ENCODE measurements around the gene TBCA. TPM values are rescaled to one million over a fixed set of nuclear protein-coding genes. Genes with fewer than 3 reads are reported as not detected.

The TBCA gene
- total RNA-seq, 1 experiment from 2014 or later, result 330 TPM

DNA sequence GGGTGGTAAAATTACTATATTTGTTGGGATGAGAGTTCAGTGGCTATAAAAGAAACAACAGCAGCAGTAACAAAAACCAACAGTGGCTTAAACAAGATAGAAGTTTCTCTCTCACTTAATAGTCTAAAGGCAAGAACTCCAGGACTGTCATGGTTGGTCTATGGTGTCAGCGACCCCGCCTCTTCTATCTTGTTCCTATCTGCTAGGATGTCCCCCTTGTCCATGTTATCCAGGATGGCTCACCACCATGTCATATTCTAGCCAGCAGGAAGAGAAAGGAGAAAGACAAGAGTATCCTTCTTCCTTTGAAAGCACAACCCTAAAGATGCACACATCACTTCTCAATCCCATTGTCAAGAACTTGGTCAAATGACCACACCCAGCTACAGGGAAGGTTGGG lies 126.4 kb downstream of the TBCA start:
- DNase-seq, result no peak
- Histone ChIP-seq H4K20me1 (ENCODE audit: control insufficient read depth, insufficient read depth, insufficient read length) (no peaks in the 10 kb centered on the region), H3K23me2 (ENCODE audit: insufficient read length, low read depth, low read length, poor library complexity, severe bottlenecking) (no peaks in the 10 kb centered on the region), H2BK5ac (ENCODE audit: insufficient read length, low read length) (no peak overlapping the region), H3K79me1 (ENCODE audit: insufficient read depth, low read depth, low read length, poor library complexity, severe bottlenecking) (no peaks in the 10 kb centered on the region), H3K56ac (ENCODE audit: insufficient read length, low read depth, low read length) (no peak overlapping the region), H2AFZ (ENCODE audit: low read length) (no peak overlapping the region), H2BK20ac (ENCODE audit: low read depth, low read length, poor library complexity, severe bottlenecking) (no peak overlapping the region), H4K91ac (ENCODE audit: insufficient read length, low read depth, low read length) (no peak overlapping the region), H4K5ac (ENCODE audit: insufficient read length, low read depth, low read length) (no peak overlapping the region), H2BK120ac (ENCODE audit: low read depth, low read length, poor library complexity, severe bottlenecking) (no peak overlapping the region), H3K4ac (ENCODE audit: low read depth, low read length) (no peak overlapping the region), H3K9me3 (ENCODE audit: control insufficient read depth, low read depth, low read length) (no peaks in the 10 kb centered on the region), H3K4me1 (ENCODE audit: insufficient read depth, low read length) (no peaks in the 10 kb centered on the region), H3K27me3 (ENCODE audit: insufficient read depth, low read length) (peaks cover 34% of the 10 kb centered on the region), H2BK15ac (ENCODE audit: low read depth, low read length) (no peak overlapping the region), H2BK12ac (ENCODE audit: insufficient read length, low read depth, low read length) (no peak overlapping the region), H2AK5ac (ENCODE audit: insufficient read length, low read length) (no peak overlapping the region), H3K27ac (ENCODE audit: insufficient read length, low read depth, low read length) (no peak overlapping the region), H3K9ac (ENCODE audit: extremely low read depth, insufficient read length, low read length) (no peak overlapping the region), H3K18ac (ENCODE audit: insufficient read length, low read depth, low read length) (no peak overlapping the region), H3K23ac (ENCODE audit: insufficient read length, low read depth, low read length) (no peak overlapping the region), H3T11ph (ENCODE audit: low read length) (no peak overlapping the region), H3K79me2 (ENCODE audit: insufficient read depth, low read length) (no peaks in the 10 kb centered on the region), H3K14ac (ENCODE audit: insufficient read depth, low read length) (no peak overlapping the region), H4K8ac (replicated peaks; ENCODE audit: insufficient read length, low read depth, low read length) (no peak overlapping the region), H3K4me2 (ENCODE audit: insufficient read depth, insufficient read length, low read length) (no peak overlapping the region)
- H3K9me3 Mint-ChIP-seq, result no peaks in the 10 kb centered on the region; a peak in 3 of 5 replicates
- no peak overlapping the region for H3K27ac Mint-ChIP-seq
- no peaks in the 10 kb centered on the region for H3K36me3 Mint-ChIP-seq (ENCODE audit: insufficient read depth in 1 of 3, low read depth in 3 of 3)
- H3K27me3 Mint-ChIP-seq (ENCODE audit: low read depth), result peaks cover 99% of the 10 kb centered on the region
- peaks cover 5 to 7% of the 10 kb centered on the region in 2 experiments for H3K4me1 Mint-ChIP-seq
- WGBS (ENCODE audit: extremely low coverage, insufficient read length, low lambda C conversion rate), result no CpG with 5 or more reads among the region's 2 CpGs
- TF ChIP-seq, protein P1, sequence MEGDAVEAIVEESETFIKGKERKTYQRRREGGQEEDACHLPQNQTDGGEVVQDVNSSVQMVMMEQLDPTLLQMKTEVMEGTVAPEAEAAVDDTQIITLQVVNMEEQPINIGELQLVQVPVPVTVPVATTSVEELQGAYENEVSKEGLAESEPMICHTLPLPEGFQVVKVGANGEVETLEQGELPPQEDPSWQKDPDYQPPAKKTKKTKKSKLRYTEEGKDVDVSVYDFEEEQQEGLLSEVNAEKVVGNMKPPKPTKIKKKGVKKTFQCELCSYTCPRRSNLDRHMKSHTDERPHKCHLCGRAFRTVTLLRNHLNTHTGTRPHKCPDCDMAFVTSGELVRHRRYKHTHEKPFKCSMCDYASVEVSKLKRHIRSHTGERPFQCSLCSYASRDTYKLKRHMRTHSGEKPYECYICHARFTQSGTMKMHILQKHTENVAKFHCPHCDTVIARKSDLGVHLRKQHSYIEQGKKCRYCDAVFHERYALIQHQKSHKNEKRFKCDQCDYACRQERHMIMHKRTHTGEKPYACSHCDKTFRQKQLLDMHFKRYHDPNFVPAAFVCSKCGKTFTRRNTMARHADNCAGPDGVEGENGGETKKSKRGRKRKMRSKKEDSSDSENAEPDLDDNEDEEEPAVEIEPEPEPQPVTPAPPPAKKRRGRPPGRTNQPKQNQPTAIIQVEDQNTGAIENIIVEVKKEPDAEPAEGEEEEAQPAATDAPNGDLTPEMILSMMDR (conservative IDR thresholded peaks at IDR 0.05), result no peak
- H3K4me3 Mint-ChIP-seq, result no peak overlapping the region

Measured in H9 (cell line).